NCI-H226 (cell line): ENCODE measurements around the gene PTAFR.

Experiments used
- DNase-seq: peaks from one replicate; pipeline ENCODE4 v3.0.0-alpha.2; 2015

The PTAFR gene

GRCh38 chr1:28175955-28176485 is 470 bp downstream of the PTAFR start:
- no peak for DNase-seq

GRCh38 chr1:28173980-28174297 is 2.6 kb downstream of the PTAFR start:
- DNase-seq, result no peak

- DNase-seq, result no peak
These were observed 3.1 kb downstream of the PTAFR start for GRCh38 chr1:28173151-28173979.

- DNase-seq, result no peak
These were observed 3.8 kb downstream of the PTAFR start for GRCh38 chr1:28172713-28173150.

GRCh38 chr1:28171246-28171645 is 5.2 kb downstream of the PTAFR start:
- DNase-seq, result no peak

- DNase-seq, result peak; percentile 17
These were observed 6.4 kb downstream of the PTAFR start for GRCh38 chr1:28170001-28170596.

GRCh38 chr1:28163496-28164161 is 12.9 kb downstream of the PTAFR start:
- DNase-seq, result no peak

GRCh38 chr1:28162151-28162550 is 14.3 kb downstream of the PTAFR start:
- DNase-seq, result no peak

GRCh38 chr1:28161751-28162150 is 14.7 kb downstream of the PTAFR start:
- no peak for DNase-seq

- DNase-seq, result peak; percentile 72
These were observed 15.7 kb downstream of the PTAFR start for GRCh38 chr1:28160782-28161266.

- DNase-seq, result no peak
These were observed 16.8 kb downstream of the PTAFR start for GRCh38 chr1:28159680-28160079.

- DNase-seq, result no peak
These were observed 17.2 kb downstream of the PTAFR start for GRCh38 chr1:28159243-28159642.

- no peak for DNase-seq
These were observed 18.6 kb downstream of the PTAFR start for GRCh38 chr1:28157894-28158293.

GRCh38 chr1:28156821-28157220 is 19.7 kb downstream of the PTAFR start:
- DNase-seq, result no peak

GRCh38 chr1:28155628-28156027 is 20.9 kb downstream of the PTAFR start:
- DNase-seq, result no peak

GRCh38 chr1:28154078-28154594 is 22.4 kb downstream of the PTAFR start:
- DNase-seq, result no peak

- no peak for DNase-seq
These were observed 26.2 kb downstream of the PTAFR start for GRCh38 chr1:28150125-28150780.

- no peak for DNase-seq
These were observed 27.7 kb downstream of the PTAFR start for GRCh38 chr1:28148880-28149195.

- DNase-seq, result peak; percentile 10
These were observed 29.0 kb downstream of the PTAFR start for GRCh38 chr1:28147264-28148094.

- no peak for DNase-seq
These were observed 30.8 kb downstream of the PTAFR start for GRCh38 chr1:28145728-28146127.

GRCh38 chr1:28144203-28145135 is 32.0 kb downstream of the PTAFR start:
- DNase-seq, result peak; percentile 90
